Measurements from ENCODE around the gene PRRT1. TPM values are rescaled to one million over a fixed set of nuclear protein-coding genes. Genes with fewer than 3 reads are reported as not detected.
"Not testable (repeated sequence)": the region's sequence is repeated elsewhere in the genome, so short reads cannot be mapped to it uniquely, and the experiment has no call there.

Gene PRRT1
- total RNA-seq, 2 donors from 2014 or later, result 3.8 to 6.8 TPM

DNA sequence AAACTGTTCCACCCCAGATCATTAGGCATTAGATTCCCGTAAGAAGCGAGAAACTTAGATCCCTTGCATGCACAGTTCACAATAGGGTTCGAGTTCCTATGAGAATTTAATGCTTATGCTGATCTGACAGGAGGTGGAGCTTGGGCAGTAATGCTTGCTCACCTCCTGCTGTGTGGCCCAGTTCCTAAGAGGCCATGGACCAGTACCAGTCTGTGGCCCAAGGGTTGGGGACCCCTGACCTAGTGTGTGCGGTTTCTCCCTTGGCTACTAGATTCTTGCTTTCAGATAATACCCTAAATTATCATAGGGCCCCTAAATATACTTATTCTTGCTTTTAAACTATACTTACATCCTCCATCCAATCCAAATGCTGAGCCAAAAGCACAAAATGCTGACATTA, 42.6 kb upstream of the PRRT1 start:
- no peak for DNase-seq (ENCODE audit: low spot score)
- no peak for ATAC-seq (ENCODE audit: insufficient number of reproducible peaks, low FRiP score, low read depth)
- H3K36me3 ChIP-seq, result no peaks in the 10 kb centered on the region

DNA sequence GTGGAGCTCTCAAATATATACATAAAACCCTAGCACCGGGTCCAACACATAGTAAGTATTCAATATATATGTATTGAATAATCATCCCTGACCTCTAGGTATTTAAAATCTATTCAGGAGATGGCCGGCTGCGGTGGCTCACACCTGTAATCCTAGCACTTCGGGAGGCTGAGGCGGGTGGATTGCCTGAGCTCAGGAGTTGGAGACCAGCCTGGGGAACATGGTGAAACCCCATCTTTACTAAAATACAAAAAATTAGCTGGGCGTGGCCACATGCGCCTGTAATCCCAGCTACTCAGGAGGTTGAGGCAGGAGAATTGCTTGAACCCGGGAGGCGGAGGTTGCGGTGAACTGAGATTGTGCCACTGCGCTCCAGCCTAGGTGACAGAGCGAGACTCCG, 41.4 kb upstream of the PRRT1 start:
- peaks cover 24 to 38% of the 10 kb centered on the region in 2 donors for H3K4me1 ChIP-seq (ENCODE audit: control insufficient read depth in 1 of 2, low read depth in 2 of 2)

More for the DNA sequence above, 42.6 kb upstream of the PRRT1 start:
- Histone ChIP-seq H3K4me3 (no peak overlapping the region), H3K9me3 (no peaks in the 10 kb centered on the region), H3K4me1 (ENCODE audit: control insufficient read depth in 1 of 2, low read depth in 2 of 2) (peaks cover 17 to 27% of the 10 kb centered on the region in 2 donors), H3K27me3 (replicated peaks; ENCODE audit: insufficient read depth) (no peaks in the 10 kb centered on the region), H3K27ac (peak overlapping the region; percentile 84 to 100)
- TF ChIP-seq CTCF (IDR thresholded peaks at IDR 0.05), result no peak

DNA sequence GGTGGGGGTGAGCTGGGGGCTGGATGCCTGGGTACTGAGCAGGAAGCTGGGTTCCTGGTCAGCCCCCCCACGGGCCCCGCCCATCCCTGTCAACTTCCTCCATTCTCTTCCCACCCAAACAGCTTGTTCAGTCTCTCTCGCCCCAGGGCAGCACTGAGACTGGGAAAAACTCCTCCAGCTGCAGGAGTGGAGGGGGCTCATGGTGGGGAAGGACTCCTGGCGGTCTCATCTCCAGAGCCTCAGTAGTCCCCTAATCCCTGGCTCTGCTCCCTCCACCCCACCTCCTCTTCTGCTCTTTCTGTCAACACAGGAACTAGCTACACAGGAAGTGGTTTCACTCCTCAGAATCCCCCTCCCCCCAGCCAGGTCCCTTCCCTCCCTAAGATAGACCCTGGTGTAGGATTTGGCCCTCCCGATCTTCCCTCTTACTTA, 40.9 kb upstream of the PRRT1 start, which contains the start of gene GPSM3:
Gene GPSM3 (minus strand): TSS at position 36 of the 432 bp plus-strand sequence. CDS start 130 bp downstream, outside the sequence.
- Histone ChIP-seq H3K9me3 (no peaks in the 10 kb centered on the region), H3K4me3 (peak within 1 kb of the TSS; percentile 86), H3K27me3 (replicated peaks; ENCODE audit: insufficient read depth) (no peaks in the 10 kb centered on the region), H3K4me1 (ENCODE audit: control insufficient read depth in 1 of 2, low read depth in 2 of 2) (peaks cover 24 to 43% of the 10 kb centered on the region in 2 donors), H3K36me3 (peaks cover 3% of the 10 kb centered on the region), H3K27ac (peak within 1 kb of the TSS; percentile 91 to 97)
- TF ChIP-seq CTCF (IDR thresholded peaks at IDR 0.05), result no peak
- ATAC-seq (ENCODE audit: insufficient number of reproducible peaks, low FRiP score, low read depth), result no peak
- DNase-seq (ENCODE audit: low spot score), result no peak

More for the DNA sequence above, 41.4 kb upstream of the PRRT1 start:
- peak overlapping the region; percentile 86 for H3K4me3 ChIP-seq
- ATAC-seq (ENCODE audit: insufficient number of reproducible peaks, low FRiP score, low read depth); H3K9me3 ChIP-seq; H3K36me3 ChIP-seq; H3K27me3 ChIP-seq (replicated peaks; ENCODE audit: insufficient read depth); DNase-seq (ENCODE audit: low spot score): not testable (repeated sequence)
- H3K27ac ChIP-seq, result peak overlapping the region in 1 of 2 donors; percentile 97

GRCh38 chr6:32191696-32192607, 40.2 kb upstream of the PRRT1 start:
- ATAC-seq (ENCODE audit: insufficient number of reproducible peaks, low FRiP score, low read depth) (no peak), DNase-seq (ENCODE audit: low spot score) (no peak)
- TF ChIP-seq CTCF (IDR thresholded peaks at IDR 0.05), result no peak
- H3K27ac ChIP-seq, result peak overlapping the region; percentile 5 to 97
- H3K9me3 ChIP-seq, result no peaks in the 10 kb centered on the region
- peaks cover 9% of the 10 kb centered on the region for H3K36me3 ChIP-seq
- H3K4me3 ChIP-seq, result peak overlapping the region; percentile 86
- peaks cover 19 to 44% of the 10 kb centered on the region in 2 donors for H3K4me1 ChIP-seq (ENCODE audit: control insufficient read depth in 1 of 2, low read depth in 2 of 2)
- H3K27me3 ChIP-seq (replicated peaks; ENCODE audit: insufficient read depth), result no peaks in the 10 kb centered on the region

- Histone ChIP-seq H3K4me1 (ENCODE audit: control insufficient read depth in 1 of 2, low read depth in 2 of 2) (peaks cover 16 to 44% of the 10 kb centered on the region in 2 donors), H3K4me3 (peak overlapping the region; percentile 86), H3K27ac (peak overlapping the region; percentile 91 to 97), H3K36me3 (peaks cover 10% of the 10 kb centered on the region), H3K27me3 (replicated peaks; ENCODE audit: insufficient read depth) (no peaks in the 10 kb centered on the region), H3K9me3 (no peaks in the 10 kb centered on the region)
- no peak for DNase-seq (ENCODE audit: low spot score)
- no peak for ATAC-seq (ENCODE audit: insufficient number of reproducible peaks, low FRiP score, low read depth)
- TF ChIP-seq CTCF (IDR thresholded peaks at IDR 0.05), result no peak
Measured at GRCh38 chr6:32190911-32191677, 39.4 kb upstream of the PRRT1 start.

Data from thoracic aorta (tissue), 2 donors.